A673 (cell line): Measurements from ENCODE around the gene KATNB1. TPM values are rescaled to one million over a fixed set of nuclear protein-coding genes. Genes with fewer than 3 reads are reported as not detected.
A peak's percentile ranks its signal among the peaks of the same experiment; 100 is the strongest.

ENCODE experiments used
- BruUV-seq: library from RNA; stranded (reverse); fragments of 400-500 nt; replicated peaks from 2 replicates; lab custom pipeline; 2021; lab: Mats Ljungman, UMichigan
- CTCF ChIA-PET: fragments of 300-600 bp; sonication (Branson Sonifier 250); formaldehyde crosslinking; loops from one replicate; lab custom pipeline; 2022; ENCODE audit warnings: antibody characterized with exemption; lab: Charles Lee
- POLR2A ChIA-PET: fragments of 300-600 bp; sonication (Branson Sonifier 250); formaldehyde crosslinking; loops from one replicate; lab custom pipeline; 2022; ENCODE audit warnings: antibody characterized with exemption; ENCODE audit not compliant: low non-redundant PET; lab: Charles Lee
- DNase-seq: peaks from one replicate; pipeline ENCODE4 v3.0.0-alpha.2; 2015; ENCODE audit warnings: low spot score
- H3K27ac ChIP-seq: fragments of 200-600 bp; sonication (generic); 2 replicates; pipeline ENCODE4 v1.5.1; 2016; ENCODE audit warnings: mixed run types, low read depth, mild to moderate bottlenecking, mixed read lengths, antibody characterized with exemption, low read length; ENCODE audit not compliant: poor library complexity, severe bottlenecking
- H3K27me3 ChIP-seq: fragments of 200-600 bp; sonication (generic); replicated peaks from 2 replicates; pipeline ENCODE4 v1.6.1; 2017; ENCODE audit warnings: mixed run types, low read depth, mild to moderate bottlenecking, mixed read lengths, antibody characterized with exemption, low read length; ENCODE audit not compliant: insufficient read depth, poor library complexity
- H3K36me3 ChIP-seq: fragments of 200-600 bp; sonication (generic); 2 replicates; pipeline ENCODE4 v1.6.1; 2016; ENCODE audit warnings: mixed run types, mild to moderate bottlenecking, mixed read lengths, antibody characterized with exemption, low read length; ENCODE audit not compliant: insufficient read depth, poor library complexity, severe bottlenecking
- H3K4me1 ChIP-seq: fragments of 200-600 bp; sonication (generic); 2 replicates; pipeline ENCODE4 v1.6.1; 2017; ENCODE audit warnings: mixed run types, mild to moderate bottlenecking, mixed read lengths, antibody characterized with exemption, low read length; ENCODE audit not compliant: insufficient read depth, poor library complexity, severe bottlenecking
- H3K4me3 ChIP-seq: fragments of 200-600 bp; sonication (generic); 2 replicates; pipeline ENCODE4 v1.5.1; 2016; ENCODE audit warnings: low read depth, mixed run types, mild to moderate bottlenecking, mixed read lengths, low read length; ENCODE audit not compliant: poor library complexity, severe bottlenecking
- H3K9me3 ChIP-seq: fragments of 200-600 bp; sonication (generic); 2 replicates; pipeline ENCODE4 v1.6.1; 2016; ENCODE audit warnings: mixed run types, low read depth, mild to moderate bottlenecking, mixed read lengths, antibody characterized with exemption, low read length; ENCODE audit not compliant: poor library complexity, severe bottlenecking
- CTCF ChIP-seq: fragments of 300-800, 200-600 bp; sonication (generic); conservative IDR thresholded peaks from 2 replicates; pipeline ENCODE4 v1.5.1; 2017; ENCODE audit warnings: low read depth, mild to moderate bottlenecking, antibody characterized with exemption, low read length, moderate library complexity, mixed read lengths
- EZH2 ChIP-seq: fragments of 200-600 bp; sonication (generic); IDR thresholded peaks from 2 replicates; pipeline ENCODE4 v1.6.1; 2017; ENCODE audit warnings: borderline replicate concordance, low read depth, mild to moderate bottlenecking, mixed read lengths, antibody characterized with exemption, low read length; ENCODE audit not compliant: poor library complexity, severe bottlenecking
- intact Hi-C: fragments of 100-400 bp; cut with micrococcal nuclease; formaldehyde crosslinking; loops from one replicate; pipeline ENCODE4 v1.10.0; 2022; ENCODE audit not compliant: unreplicated experiment
- total RNA-seq: library from RNA; stranded (reverse); gene quantifications from 2 replicates; pipeline ENCODE4 v1.2.3, GENCODE V29; 2021

The KATNB1 gene
- total RNA-seq, 1 experiment from 2014 or later: 55.7 TPM

- POLR2A ChIA-PET: no interaction called here
- no peaks in the 10 kb centered on the region for H3K9me3 ChIP-seq
- H3K27me3 ChIP-seq: no peaks in the 10 kb centered on the region
- CTCF ChIA-PET: interaction anchor here (1.4 kb wide), 1 partner anchor 15 kb away, joined by 4 read pairs; no protein-coding TSS in a partner anchor
- intact Hi-C loops: loop anchor here (5.0 kb wide), 1 partner anchor 105 kb away; no protein-coding TSS in a partner anchor
- H3K27ac ChIP-seq: peak overlapping the region; percentile 69
- peaks cover 42% of the 10 kb centered on the region for H3K36me3 ChIP-seq
- DNase-seq: peak; percentile 96
- H3K4me3 ChIP-seq: no peak overlapping the region
- H3K4me1 ChIP-seq: peaks cover 38% of the 10 kb centered on the region
- no TSS peak for BruUV-seq
- TF ChIP-seq EZH2 (no peak), CTCF (no peak)
Observed at GRCh38 chr16:57742543-57742942, 7.0 kb downstream of the KATNB1 start.

- Histone ChIP-seq H3K4me1 (peaks cover 38% of the 10 kb centered on the region), H3K27me3 (no peaks in the 10 kb centered on the region), H3K36me3 (peaks cover 36% of the 10 kb centered on the region), H3K9me3 (no peaks in the 10 kb centered on the region), H3K4me3 (no peak overlapping the region), H3K27ac (peak overlapping the region; percentile 69)
- intact Hi-C loops: loop anchor here (5.0 kb wide), 1 partner anchor 104 kb away; no protein-coding TSS in a partner anchor
- DNase-seq: no peak
- BruUV-seq: no TSS peak
- ChIA-PET CTCF (interaction anchor here (1.4 kb wide), 1 partner anchor 14 kb away, joined by 4 read pairs; no protein-coding TSS in a partner anchor), POLR2A (no interaction called here)
- TF ChIP-seq CTCF (no peak), EZH2 (no peak)
Observed at GRCh38 chr16:57743458-57743857, 7.9 kb downstream of the KATNB1 start.

GRCh38 chr16:57743886-57744641 is 8.5 kb downstream of the KATNB1 start:
- no TSS peak for BruUV-seq
- intact Hi-C loops: loop anchor here (5.0 kb wide), 1 partner anchor 103 kb away; no protein-coding TSS in a partner anchor
- Histone ChIP-seq H3K4me3 (no peak overlapping the region), H3K27ac (peak overlapping the region; percentile 69), H3K9me3 (no peaks in the 10 kb centered on the region), H3K27me3 (no peaks in the 10 kb centered on the region), H3K36me3 (peaks cover 36% of the 10 kb centered on the region), H3K4me1 (peaks cover 37% of the 10 kb centered on the region)
- ChIA-PET POLR2A (interaction anchor here (0.5 kb wide), 1 partner anchor 18 kb away, joined by 15 read pairs; no protein-coding TSS in a partner anchor), CTCF (no interaction called here)
- no peak for DNase-seq
- no peak for TF ChIP-seq CTCF
- no peak for TF ChIP-seq EZH2
